Activated CD8-positive, alpha-beta T cell treated with anti-CD3 and anti-CD28 coated beads, Interleukin-2, amount 10 ng/mL, durations not matched to agents 7 days and 5 days (primary cell): ENCODE data around the gene TACC3. TPM values are rescaled to one million over a fixed set of nuclear protein-coding genes. Genes with fewer than 3 reads are reported as not detected.

Experiments
- ATAC-seq: fragments of 150-1000 bp; cut with Tn5 transposase; one replicate; pipeline ENCODE4 v1.10.0; 2021; ENCODE audit warnings: moderate library complexity
- CTCF ChIA-PET: fragments of 350-600 bp; sonication (Branson Sonifier 250); formaldehyde crosslinking; loops from one replicate; lab custom pipeline; 2021; ENCODE audit warnings: antibody characterized with exemption; lab: Charles Lee
- POLR2A ChIA-PET: fragments of 350-600 bp; sonication (Branson Sonifier 250); formaldehyde crosslinking; loops from one replicate; lab custom pipeline; 2021; ENCODE audit warnings: antibody characterized with exemption; lab: Charles Lee
- DNase-seq: peaks from one replicate; pipeline ENCODE4 v3.0.0-alpha.2; 2020
- H3K27ac Mint-ChIP-seq: one replicate; pipeline ENCODE4 v1.8.0; 2021; ENCODE audit warnings: mild to moderate bottlenecking, mixed read lengths
- H3K27me3 Mint-ChIP-seq: one replicate; pipeline ENCODE4 v1.8.0; 2021; ENCODE audit warnings: low read depth, mixed read lengths
- H3K36me3 Mint-ChIP-seq: one replicate; pipeline ENCODE4 v1.8.0; 2021; ENCODE audit warnings: low read depth, mixed read lengths
- H3K4me1 Mint-ChIP-seq: one replicate; pipeline ENCODE4 v1.8.0; 2021; ENCODE audit warnings: low read depth, mixed read lengths
- H3K4me3 Mint-ChIP-seq: one replicate; pipeline ENCODE4 v1.8.0; 2021; ENCODE audit warnings: mild to moderate bottlenecking, mixed read lengths
- H3K9me3 Mint-ChIP-seq: one replicate; pipeline ENCODE4 v1.8.0; 2022; ENCODE audit warnings: mixed read lengths; ENCODE audit not compliant: insufficient read depth
- total RNA-seq, 2 experiments: library from RNA; stranded (reverse); gene quantifications; one replicate each; pipeline ENCODE4 v1.2.3, GENCODE V29; 2021

The TACC3 gene
- total RNA-seq, 2 experiments from 2014 or later: 284 to 311 TPM

DNA sequence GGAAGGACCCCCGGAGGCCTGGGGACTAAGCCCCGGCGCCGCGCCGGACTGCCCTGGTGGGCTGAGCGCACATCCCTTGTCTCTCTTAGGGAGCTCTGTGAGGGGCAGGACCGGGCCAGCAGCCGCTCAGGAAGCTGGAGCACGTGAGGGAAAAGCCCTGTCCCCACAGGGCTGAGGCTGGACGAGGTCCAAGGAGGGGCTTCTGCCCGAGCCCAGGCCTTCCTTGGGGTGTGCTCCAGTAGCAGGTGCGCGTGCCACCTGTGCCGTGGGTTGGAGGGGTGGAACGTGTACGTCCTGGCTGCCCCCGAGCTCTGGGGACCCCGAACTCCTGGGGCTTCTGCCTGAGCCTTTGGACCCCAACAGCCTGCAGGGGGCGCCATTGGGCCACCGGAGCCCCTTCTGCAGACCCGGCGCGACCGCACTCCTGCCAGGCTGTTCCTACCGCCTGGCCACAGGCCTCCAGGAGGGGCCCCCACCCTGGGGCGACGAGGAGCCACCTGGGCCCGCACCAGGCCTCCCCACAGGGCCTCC lies 27.2 kb downstream of the TACC3 start:
- no peak overlapping the region for H3K4me3 Mint-ChIP-seq
- peaks cover 14% of the 10 kb centered on the region for H3K4me1 Mint-ChIP-seq
- peak; percentile 73 for ATAC-seq
- ChIA-PET CTCF (interaction anchor here (0.6 to 9.2 kb wide), 18 partner anchors 25 to 446 kb away, joined by 3 to 107 read pairs (median 4); partner anchors contain the start of gene FGFR3), POLR2A (no interaction called here)
- H3K27me3 Mint-ChIP-seq: no peaks in the 10 kb centered on the region
- H3K27ac Mint-ChIP-seq: no peak overlapping the region
- H3K36me3 Mint-ChIP-seq: peaks cover 15% of the 10 kb centered on the region
- no peaks in the 10 kb centered on the region for H3K9me3 Mint-ChIP-seq
- peak; percentile 91 for DNase-seq

DNA sequence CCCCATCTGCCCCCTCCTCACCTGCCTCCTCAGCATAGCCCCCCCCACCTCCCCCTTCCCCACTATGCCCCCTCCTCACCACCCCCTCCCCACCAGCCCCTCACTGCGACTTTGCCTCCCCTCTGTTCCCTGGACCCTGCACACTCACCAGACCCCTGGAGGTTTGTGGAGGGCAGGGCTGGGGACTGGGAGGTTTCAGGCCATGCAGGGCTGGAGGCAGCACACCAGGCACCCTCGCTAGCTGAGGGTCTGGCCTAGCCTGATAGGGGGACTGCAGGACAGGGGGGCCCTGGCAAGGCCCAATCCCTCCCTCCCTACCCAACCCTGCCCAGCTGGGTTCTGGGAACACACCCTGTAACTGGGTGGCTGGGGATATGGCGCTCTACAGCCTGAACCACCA lies 28.0 kb downstream of the TACC3 start:
- Mint-ChIP-seq H3K4me1 (peaks cover 14% of the 10 kb centered on the region), H3K9me3 (no peaks in the 10 kb centered on the region), H3K36me3 (peaks cover 8% of the 10 kb centered on the region), H3K27ac (no peak overlapping the region), H3K4me3 (no peak overlapping the region), H3K27me3 (no peaks in the 10 kb centered on the region)
- POLR2A ChIA-PET: no interaction called here
- no peak for ATAC-seq
- no peak for DNase-seq
- CTCF ChIA-PET: interaction anchor here (9.2 kb wide), 1 partner anchor 59 kb away, joined by 107 read pairs; no protein-coding TSS in a partner anchor

DNA sequence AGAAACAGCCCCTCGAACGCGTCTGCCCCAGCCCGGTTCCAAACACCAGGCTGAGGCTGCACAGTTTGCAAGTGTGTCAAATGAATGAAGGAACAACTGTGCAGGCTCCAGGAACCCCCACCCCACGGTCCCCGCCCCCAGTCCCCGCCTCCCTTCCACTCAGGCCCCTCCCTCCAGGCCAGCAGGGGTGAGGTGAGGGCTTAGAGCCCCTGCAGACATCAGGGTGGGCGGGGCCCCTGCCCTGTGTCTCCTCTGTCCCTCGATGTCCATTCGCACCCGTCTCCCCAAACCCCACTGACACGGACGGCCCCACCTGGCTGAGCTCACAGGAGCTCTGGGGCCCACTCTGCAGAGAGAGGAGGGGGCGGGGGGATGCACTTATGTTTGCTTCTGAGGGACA lies 28.5 kb downstream of the TACC3 start:
- H3K4me3 Mint-ChIP-seq: no peak overlapping the region
- ATAC-seq (no peak), DNase-seq (no peak)
- POLR2A ChIA-PET: no interaction called here
- H3K4me1 Mint-ChIP-seq: peaks cover 14% of the 10 kb centered on the region
- no peaks in the 10 kb centered on the region for H3K27me3 Mint-ChIP-seq
- CTCF ChIA-PET: interaction anchor here (9.2 kb wide), 1 partner anchor 59 kb away, joined by 107 read pairs; no protein-coding TSS in a partner anchor
- H3K27ac Mint-ChIP-seq: no peak overlapping the region
- H3K36me3 Mint-ChIP-seq: peaks cover 6% of the 10 kb centered on the region
- H3K9me3 Mint-ChIP-seq: no peaks in the 10 kb centered on the region

DNA sequence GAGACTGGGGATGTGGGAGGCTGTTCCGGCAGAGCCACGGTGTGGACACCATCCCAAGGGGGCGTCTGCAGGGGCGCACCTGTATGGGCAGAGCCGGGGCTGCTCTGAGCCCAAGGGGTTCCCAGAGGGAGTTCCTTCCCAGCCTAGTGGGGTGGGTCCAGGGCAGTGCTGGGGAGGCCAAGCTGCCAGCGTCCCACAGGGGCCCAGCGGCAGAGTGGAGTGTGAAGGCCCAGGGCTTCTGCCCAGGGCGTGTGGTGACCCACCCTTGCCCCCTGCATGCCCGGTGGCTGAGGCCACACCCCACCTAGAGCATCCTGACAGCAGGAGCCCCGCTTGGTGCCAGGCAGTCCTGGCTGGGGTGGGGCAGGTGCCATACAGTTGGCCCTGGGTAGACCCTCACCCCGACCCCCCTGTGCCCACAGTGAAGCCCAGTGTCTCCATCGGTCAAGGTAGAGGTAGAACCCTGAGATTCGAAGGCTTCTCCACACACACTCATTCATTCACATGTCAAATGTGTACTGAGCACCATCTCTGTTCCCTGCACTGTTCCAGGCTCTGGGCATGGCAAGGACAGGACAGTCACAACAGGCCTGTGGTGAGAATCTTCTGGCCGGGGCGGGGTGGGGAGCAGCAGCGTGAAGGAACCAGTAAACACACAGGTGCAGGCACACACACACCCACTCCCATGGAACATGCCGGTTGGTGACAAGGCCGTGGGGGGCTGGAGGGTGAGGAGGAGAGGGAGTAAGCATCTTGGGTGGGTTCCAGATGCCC lies 29.2 kb downstream of the TACC3 start:
- H3K27me3 Mint-ChIP-seq: no peaks in the 10 kb centered on the region
- ChIA-PET POLR2A (no interaction called here), CTCF (interaction anchor here (9.2 kb wide), 1 partner anchor 58 kb away, joined by 107 read pairs; no protein-coding TSS in a partner anchor)
- H3K27ac Mint-ChIP-seq: peak overlapping the region; percentile 67
- H3K4me1 Mint-ChIP-seq: peaks cover 14% of the 10 kb centered on the region
- H3K4me3 Mint-ChIP-seq: no peak overlapping the region
- no peaks in the 10 kb centered on the region for H3K36me3 Mint-ChIP-seq
- DNase-seq (no peak), ATAC-seq (no peak)
- H3K9me3 Mint-ChIP-seq: no peaks in the 10 kb centered on the region

DNA sequence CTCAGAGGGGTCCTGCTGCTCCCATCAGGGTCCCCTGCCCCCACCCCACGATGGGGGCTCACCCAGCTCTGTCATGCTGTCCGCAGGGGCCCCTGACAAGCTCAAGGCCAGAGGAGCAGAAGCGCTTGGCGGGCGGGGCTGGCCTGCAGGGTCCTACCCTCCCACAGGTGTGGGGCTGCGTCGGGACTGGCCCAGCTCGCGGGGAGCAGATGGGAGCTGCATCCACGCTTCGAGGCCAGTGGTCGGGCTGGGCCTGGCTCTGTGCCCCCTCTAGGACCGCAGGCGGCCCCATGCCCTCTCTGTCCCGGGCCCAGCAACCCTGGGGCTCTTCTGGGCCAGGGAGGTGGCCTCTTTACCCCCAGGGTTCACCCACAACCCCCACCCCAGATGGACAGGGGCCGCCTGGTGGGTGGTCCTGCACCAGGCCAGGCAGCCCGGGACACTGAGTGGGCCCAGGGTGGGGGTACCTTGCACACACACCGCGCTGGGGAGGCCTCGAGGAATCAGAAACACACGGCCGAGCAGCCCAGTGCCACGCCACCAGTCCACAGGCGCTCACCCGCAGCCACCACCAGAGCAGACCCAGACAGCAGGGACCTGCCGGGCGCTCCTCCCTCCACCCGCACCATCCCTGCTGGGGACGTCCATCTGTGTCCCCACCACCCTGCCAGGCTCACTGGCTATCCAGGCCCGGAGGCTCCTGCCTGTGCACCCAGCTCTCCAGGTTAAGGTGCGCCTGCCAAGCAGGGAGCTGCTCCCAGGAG lies 30.0 kb downstream of the TACC3 start:
- no peaks in the 10 kb centered on the region for H3K36me3 Mint-ChIP-seq
- H3K4me3 Mint-ChIP-seq: no peak overlapping the region
- H3K27me3 Mint-ChIP-seq: no peaks in the 10 kb centered on the region
- ChIA-PET CTCF (interaction anchor here (1.4 to 9.2 kb wide), 3 partner anchors 57 to 149 kb away, joined by 5 to 107 read pairs (median 5); no protein-coding TSS in a partner anchor), POLR2A (no interaction called here)
- no peak for DNase-seq
- no peak for ATAC-seq
- peaks cover 14% of the 10 kb centered on the region for H3K4me1 Mint-ChIP-seq
- H3K27ac Mint-ChIP-seq: peak overlapping the region; percentile 67
- H3K9me3 Mint-ChIP-seq: no peaks in the 10 kb centered on the region

DNA sequence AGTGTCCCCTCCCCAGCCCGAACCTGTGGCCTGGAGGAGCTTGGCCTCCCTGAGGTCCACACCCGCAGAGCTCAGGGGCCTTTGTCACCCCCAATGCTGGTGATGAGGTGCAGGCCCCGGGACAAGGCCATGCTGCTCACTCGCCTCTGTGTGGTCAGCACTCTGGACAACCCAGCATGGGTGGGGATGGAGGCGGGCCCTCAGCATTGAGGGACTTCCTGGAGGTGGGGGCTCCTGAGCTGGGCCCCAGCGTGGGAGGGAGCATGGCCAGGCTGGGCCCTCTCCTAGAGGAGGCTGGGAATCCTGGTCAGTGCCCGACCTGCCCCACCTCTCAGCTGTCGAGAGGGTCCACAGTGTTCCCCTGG lies 30.6 kb downstream of the TACC3 start:
- ATAC-seq (no peak), DNase-seq (no peak)
- Mint-ChIP-seq H3K4me3 (no peak overlapping the region), H3K27me3 (no peaks in the 10 kb centered on the region), H3K27ac (no peak overlapping the region), H3K4me1 (peaks cover 14% of the 10 kb centered on the region), H3K36me3 (no peaks in the 10 kb centered on the region), H3K9me3 (no peaks in the 10 kb centered on the region)
- ChIA-PET POLR2A (no interaction called here), CTCF (interaction anchor here (1.4 to 9.2 kb wide), 3 partner anchors 57 to 148 kb away, joined by 5 to 107 read pairs (median 5); no protein-coding TSS in a partner anchor)

DNA sequence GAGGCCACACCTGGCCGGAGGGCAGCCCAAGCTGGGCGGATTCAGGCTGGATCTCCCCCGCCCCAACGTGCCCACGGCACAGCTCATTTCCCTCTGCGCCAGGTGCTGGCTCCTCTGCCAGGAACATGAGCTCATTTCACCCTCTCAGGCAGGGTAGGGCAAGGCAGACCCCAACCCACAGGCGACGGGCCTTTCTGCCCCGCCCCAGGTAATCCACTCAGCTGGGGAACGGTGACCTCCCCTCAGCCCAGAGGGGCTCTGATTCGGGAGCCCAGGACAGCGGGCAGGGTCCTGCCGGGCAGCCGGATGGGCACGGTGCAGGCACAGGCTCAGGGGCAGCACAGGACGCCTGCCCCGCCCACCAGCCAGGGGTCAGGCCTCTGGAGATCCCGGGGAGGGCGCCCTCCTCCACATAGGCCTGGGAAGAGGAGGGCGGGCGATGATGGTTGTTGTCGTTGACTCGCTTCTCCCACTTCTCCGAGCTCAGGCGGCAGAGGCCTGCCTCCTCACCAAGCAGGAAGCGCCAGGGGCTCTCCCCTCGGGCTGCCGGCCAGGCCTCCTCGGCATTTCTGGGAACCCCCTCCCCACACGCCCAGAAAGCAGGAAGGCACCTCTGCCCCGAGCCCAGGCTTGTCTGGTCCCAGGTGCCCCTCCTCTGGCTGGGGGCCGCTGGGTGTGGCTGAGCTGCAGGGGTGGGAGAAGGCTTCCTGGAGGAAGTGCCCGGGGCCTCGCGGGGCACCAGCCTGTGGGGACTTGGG lies 31.1 kb downstream of the TACC3 start:
- Mint-ChIP-seq H3K4me3 (no peak overlapping the region), H3K9me3 (no peaks in the 10 kb centered on the region), H3K36me3 (no peaks in the 10 kb centered on the region), H3K27ac (peak overlapping the region; percentile 46), H3K4me1 (peaks cover 14% of the 10 kb centered on the region), H3K27me3 (no peaks in the 10 kb centered on the region)
- DNase-seq: peak; percentile 39
- ChIA-PET CTCF (interaction anchor here (0.6 to 9.2 kb wide), 4 partner anchors 56 to 169 kb away, joined by 3 to 107 read pairs (median 5); no protein-coding TSS in a partner anchor), POLR2A (no interaction called here)
- peak; percentile 25 for ATAC-seq

DNA sequence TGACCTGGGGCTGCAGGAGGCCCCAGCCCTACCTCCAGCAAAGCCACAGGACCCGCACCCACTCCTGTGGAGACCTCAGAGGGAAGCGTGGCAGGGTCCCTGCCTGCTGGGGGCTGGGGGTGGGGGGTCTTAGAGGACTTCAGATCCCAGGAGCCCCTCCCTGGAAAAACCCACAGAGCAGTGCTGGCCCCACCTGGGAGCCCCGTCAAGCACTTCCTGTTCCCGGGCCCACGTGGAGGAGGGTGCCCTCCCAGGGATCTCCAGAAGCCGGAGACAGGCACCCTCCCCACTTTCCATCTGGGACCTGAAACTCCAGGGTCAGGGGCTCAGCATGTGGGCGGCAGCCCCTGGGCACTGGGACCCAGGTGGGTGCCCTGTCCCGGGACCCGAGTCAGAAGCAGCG lies 32.0 kb downstream of the TACC3 start:
- H3K27ac Mint-ChIP-seq: peak overlapping the region; percentile 46
- ChIA-PET POLR2A (interaction anchor here (0.6 kb wide), 1 partner anchor 8 kb away, joined by 3 read pairs; no protein-coding TSS in a partner anchor), CTCF (interaction anchor here (9.2 kb wide), 1 partner anchor 55 kb away, joined by 107 read pairs; no protein-coding TSS in a partner anchor)
- H3K36me3 Mint-ChIP-seq: no peaks in the 10 kb centered on the region
- H3K4me1 Mint-ChIP-seq: peaks cover 14% of the 10 kb centered on the region
- ATAC-seq: no peak
- H3K27me3 Mint-ChIP-seq: no peaks in the 10 kb centered on the region
- H3K9me3 Mint-ChIP-seq: no peaks in the 10 kb centered on the region
- H3K4me3 Mint-ChIP-seq: no peak overlapping the region
- no peak for DNase-seq

DNA sequence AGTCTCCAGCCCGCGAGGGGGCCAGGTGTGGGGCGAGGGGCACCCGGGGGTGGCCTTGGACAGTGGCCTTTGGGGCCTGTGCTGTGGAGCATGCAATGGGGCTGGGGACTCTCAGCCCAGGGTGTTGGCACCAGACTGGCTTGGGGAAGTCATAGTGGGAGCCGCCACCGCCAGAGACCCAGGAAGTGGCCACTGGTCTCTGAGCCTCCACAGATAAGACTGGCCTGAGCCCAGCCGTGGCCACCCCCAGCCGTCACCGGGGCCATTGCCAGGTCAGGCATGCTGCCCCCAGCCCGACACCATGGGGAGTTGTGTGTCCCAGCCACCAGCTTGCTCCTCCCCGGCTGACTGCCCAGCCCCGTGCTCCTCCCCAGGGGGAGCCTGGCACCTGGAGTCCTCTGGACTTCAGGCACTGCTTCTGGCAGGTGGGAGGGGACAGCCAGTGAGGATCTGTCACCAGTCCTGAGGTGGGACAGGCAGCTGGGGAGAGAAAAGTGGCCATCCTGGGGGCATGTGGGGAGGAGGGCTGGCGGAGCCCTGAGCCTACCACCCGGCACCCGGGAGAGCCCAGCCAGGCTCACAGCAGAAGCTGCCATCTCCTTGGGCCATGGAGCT lies 32.5 kb downstream of the TACC3 start:
- ATAC-seq (no peak), DNase-seq (no peak)
- no peak overlapping the region for H3K27ac Mint-ChIP-seq
- no peaks in the 10 kb centered on the region for H3K9me3 Mint-ChIP-seq
- H3K36me3 Mint-ChIP-seq: no peaks in the 10 kb centered on the region
- peaks cover 14% of the 10 kb centered on the region for H3K4me1 Mint-ChIP-seq
- POLR2A ChIA-PET: interaction anchor here (0.6 kb wide), 1 partner anchor 9 kb away, joined by 3 read pairs; no protein-coding TSS in a partner anchor
- no peaks in the 10 kb centered on the region for H3K27me3 Mint-ChIP-seq
- no peak overlapping the region for H3K4me3 Mint-ChIP-seq
- CTCF ChIA-PET: no interaction called here

DNA sequence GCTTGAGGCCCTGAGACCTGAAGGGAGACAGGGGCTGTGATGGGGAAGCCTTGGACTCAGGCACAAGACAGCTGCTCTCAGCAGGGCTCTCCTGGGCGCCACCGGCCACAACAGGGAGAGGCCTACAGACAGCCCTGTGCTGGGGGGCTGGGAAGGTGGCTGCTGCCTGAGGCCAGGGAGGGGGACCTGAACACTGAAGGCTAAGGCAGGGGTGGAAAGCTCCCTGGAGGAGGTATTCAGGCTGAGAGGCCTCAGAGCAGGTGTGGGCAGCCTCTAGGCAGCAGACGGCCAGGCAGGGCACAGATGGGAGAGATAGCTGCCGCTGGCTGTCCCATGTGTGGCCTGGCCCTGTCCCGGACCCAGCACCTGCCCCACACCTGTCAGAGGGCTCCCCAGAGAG lies 33.0 kb downstream of the TACC3 start:
- POLR2A ChIA-PET: no interaction called here
- Mint-ChIP-seq H3K4me1 (peaks cover 14% of the 10 kb centered on the region), H3K27ac (no peak overlapping the region), H3K27me3 (no peaks in the 10 kb centered on the region), H3K9me3 (no peaks in the 10 kb centered on the region), H3K4me3 (no peak overlapping the region), H3K36me3 (no peaks in the 10 kb centered on the region)
- no peak for DNase-seq
- ATAC-seq: no peak
- CTCF ChIA-PET: no interaction called here

DNA sequence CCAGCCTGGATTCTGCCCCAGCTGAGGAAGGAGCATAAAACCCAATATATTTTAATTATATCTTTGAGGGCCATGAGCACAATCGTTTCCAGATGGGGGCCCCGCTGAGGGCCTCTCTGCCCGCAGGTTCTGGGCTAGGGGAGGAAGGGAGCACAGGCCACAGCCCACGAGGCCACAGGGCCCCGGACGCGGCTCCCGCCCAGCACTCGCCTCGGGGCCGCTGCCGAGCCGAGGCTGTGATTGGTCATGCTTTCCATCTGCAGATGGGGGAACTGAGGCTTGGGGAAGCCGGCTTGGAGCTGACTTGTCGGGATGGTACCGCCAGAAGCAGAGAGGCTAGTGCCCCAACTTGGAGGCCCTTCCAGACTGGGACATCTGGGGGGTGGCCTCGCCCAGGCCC lies 34.0 kb downstream of the TACC3 start:
- ChIA-PET CTCF (no interaction called here), POLR2A (no interaction called here)
- no peak for DNase-seq
- H3K4me1 Mint-ChIP-seq: peaks cover 14% of the 10 kb centered on the region
- H3K27me3 Mint-ChIP-seq: no peaks in the 10 kb centered on the region
- ATAC-seq: no peak
- no peak overlapping the region for H3K27ac Mint-ChIP-seq
- H3K36me3 Mint-ChIP-seq: no peaks in the 10 kb centered on the region
- H3K4me3 Mint-ChIP-seq: no peak overlapping the region
- H3K9me3 Mint-ChIP-seq: no peaks in the 10 kb centered on the region
